SK-N-SH (cell line): ENCODE results near the gene WWOX. TPM values are rescaled to one million over a fixed set of nuclear protein-coding genes. Genes with fewer than 3 reads are reported as not detected.

Experiments
- CTCF ChIA-PET: fragments of 300-600, 350-600 bp; formaldehyde crosslinking; extraction: SDS; loops from one replicate; lab custom pipeline; 2021; lab: Yijun Ruan, JAX
- POLR2A ChIA-PET: fragments of 350-600 bp; sonication (Branson Sonifier 250); formaldehyde crosslinking; extraction: SDS; loops from one replicate; lab custom pipeline; 2020; ENCODE audit warnings: antibody characterized with exemption, inconsistent platforms; lab: Yijun Ruan, JAX
- DNase-seq: peaks from one replicate; pipeline ENCODE4 v3.0.0; 2012
- H2AFZ ChIP-seq: fragments of 200-600 bp; sonication (generic); 2 replicates; pipeline ENCODE4 v1.8.1; 2016; ENCODE audit warnings: antibody characterized with exemption, mild to moderate bottlenecking, low read depth
- H3F3A ChIP-seq: fragments of 200-600 bp; sonication (generic); replicated peaks from 2 replicates; pipeline ENCODE3; 2016; ENCODE audit warnings: antibody characterized with exemption, mild to moderate bottlenecking; ENCODE audit not compliant: insufficient read depth
- H3K27ac ChIP-seq, 2 experiments: fragments of 200-500 bp in 1 of 2; fragments of 200-600 bp in 1 of 2; sonication (Bioruptor generic) in 1 of 2; sonication (generic), shearing (Covaris generic) in 1 of 2; 2 replicates each; pipeline versions ENCODE4 v1.5.1 to v1.6.1; 2014 to 2016; ENCODE audit warnings: low read depth in 2 of 2, inconsistent platforms in 1 of 2, low read length in 1 of 2, mild to moderate bottlenecking in 1 of 2, mixed read lengths in 1 of 2
- H3K27me3 ChIP-seq: fragments of 200-600 bp; sonication (generic), shearing (Covaris generic); 2 replicates; pipeline ENCODE4 v1.6.1; 2016; ENCODE audit warnings: mixed run types; ENCODE audit not compliant: insufficient read depth
- H3K36me3 ChIP-seq, 2 experiments: fragments of 200-500 bp in 1 of 2; fragments of 200-600 bp in 1 of 2; sonication (Bioruptor generic) in 1 of 2; sonication (generic) in 1 of 2; replicated peaks in 1 of 2; 2 replicates each; pipeline versions ENCODE3 to v1.5.1; 2014 to 2016; ENCODE audit warnings: low read length in 1 of 2, mild to moderate bottlenecking in 1 of 2; ENCODE audit not compliant: insufficient read depth in 2 of 2, control insufficient read depth in 1 of 2
- H3K4me1 ChIP-seq, 2 experiments: fragments of 200-500 bp in 1 of 2; fragments of 200-600 bp in 1 of 2; sonication (Bioruptor generic) in 1 of 2; sonication (generic), shearing (Covaris generic) in 1 of 2; 2 replicates each; pipeline versions ENCODE4 v1.5.1 to v1.6.1; 2014 to 2016; ENCODE audit warnings: low read depth in 1 of 2, low read length in 1 of 2, mixed run types in 1 of 2; ENCODE audit not compliant: insufficient read depth in 2 of 2, control insufficient read depth in 1 of 2
- H3K4me2 ChIP-seq: fragments of 200-600 bp; sonication (generic), shearing (Covaris generic); 2 replicates; pipeline ENCODE4 v1.6.1; 2017; ENCODE audit warnings: mixed run types
- H3K4me3 ChIP-seq, 2 experiments: fragments of 200-500 bp in 1 of 2; fragments of 200-600 bp in 1 of 2; sonication (Bioruptor generic) in 1 of 2; sonication (generic), shearing (Covaris generic) in 1 of 2; 2 replicates each; pipeline versions ENCODE4 v1.5.1 to v1.8.1; 2014 to 2016; ENCODE audit warnings: low read depth in 2 of 2, inconsistent platforms in 1 of 2, low read length in 1 of 2, mild to moderate bottlenecking in 1 of 2, mixed read lengths in 1 of 2, moderate library complexity in 1 of 2
- H3K79me2 ChIP-seq: fragments of 200-600 bp; sonication (generic); 2 replicates; pipeline ENCODE4 v1.8.1; 2017; ENCODE audit warnings: mild to moderate bottlenecking; ENCODE audit not compliant: insufficient read depth
- H3K9ac ChIP-seq: fragments of 200-600 bp; sonication (generic); 2 replicates; pipeline ENCODE4 v1.6.1; 2017; ENCODE audit warnings: mixed run types
- H3K9me2 ChIP-seq: fragments of 200-600 bp; sonication (generic); 2 replicates; pipeline ENCODE4 v1.6.1; 2017; ENCODE audit warnings: mixed run types
- H3K9me3 ChIP-seq: fragments of 200-600 bp; sonication (generic); 2 replicates; pipeline ENCODE4 v1.6.1; 2017; ENCODE audit warnings: mixed run types, mild to moderate bottlenecking, moderate library complexity
- H4K20me1 ChIP-seq: fragments of 200-600 bp; sonication (generic); 2 replicates; pipeline ENCODE4 v1.6.1; 2017; ENCODE audit warnings: mild to moderate bottlenecking, mixed run types; ENCODE audit not compliant: insufficient read depth
- CHD2 ChIP-seq: fragments of 150-350 bp; IDR thresholded peaks from 2 replicates; pipeline ENCODE4 v1.6.1; 2018; ENCODE audit warnings: low read length; ENCODE audit not compliant: partially characterized antibody
- ELF1 ChIP-seq: IDR thresholded peaks from 2 replicates; pipeline ENCODE4 v1.4.0; 2012
- EZH2phosphoT487 ChIP-seq: fragments of 200-600 bp; sonication (generic); IDR thresholded peaks from 2 replicates; pipeline ENCODE4 v1.6.1; 2017; ENCODE audit warnings: low read depth, mixed run types, mild to moderate bottlenecking, antibody characterized with exemption, moderate library complexity, borderline replicate concordance
- FOXM1 ChIP-seq: IDR thresholded peaks from 2 replicates; pipeline ENCODE4 v1.4.0; 2012; ENCODE audit warnings: low read depth, mild to moderate bottlenecking
- IRF3 ChIP-seq: fragments of 150-350 bp; IDR thresholded peaks from 2 replicates; pipeline ENCODE4 v1.6.1; 2016; ENCODE audit warnings: mild to moderate bottlenecking, low read depth, low read length
- JUND ChIP-seq: IDR thresholded peaks from 2 replicates; pipeline ENCODE4 v1.4.0; 2012
- MAX ChIP-seq: IDR thresholded peaks from 2 replicates; pipeline ENCODE4 v1.4.0; 2012; ENCODE audit warnings: low read depth
- NFIC ChIP-seq: IDR thresholded peaks from 2 replicates; pipeline ENCODE4 v1.4.0; 2012; ENCODE audit warnings: borderline replicate concordance
- NRF1 ChIP-seq: IDR thresholded peaks from 2 replicates; pipeline ENCODE4 v1.6.1; 2012; ENCODE audit warnings: low read depth, mild to moderate bottlenecking, low read length
- RXRA ChIP-seq: IDR thresholded peaks from 2 replicates; pipeline ENCODE4 v1.4.0; 2012; ENCODE audit warnings: low read depth, mild to moderate bottlenecking, borderline replicate concordance
- SIN3A ChIP-seq: IDR thresholded peaks from 2 replicates; pipeline ENCODE4 v1.6.1; 2012; ENCODE audit warnings: low read depth, mild to moderate bottlenecking, low read length, moderate library complexity, borderline replicate concordance
- TAF1 ChIP-seq: IDR thresholded peaks from 2 replicates; pipeline ENCODE4 v1.6.1; 2012; ENCODE audit warnings: low read depth, mild to moderate bottlenecking, low read length, moderate library complexity, borderline replicate concordance
- TEAD4 ChIP-seq: IDR thresholded peaks from 2 replicates; pipeline ENCODE4 v1.4.0; 2012; ENCODE audit warnings: mild to moderate bottlenecking, borderline replicate concordance; ENCODE audit not compliant: insufficient read depth
- USF1 ChIP-seq: IDR thresholded peaks from 2 replicates; pipeline ENCODE4 v1.4.0; 2012; ENCODE audit warnings: low read depth, borderline replicate concordance
- ZBTB33 ChIP-seq: IDR thresholded peaks from 2 replicates; pipeline ENCODE4 v1.4.0; 2012; ENCODE audit warnings: low read depth, borderline replicate concordance
- WGBS: methylation state at CpG from one replicate; pipeline ENCODE4 v1.1.6; 2017; ENCODE audit warnings: low lambda C conversion rate; 5-methylcytosine and 5-hydroxymethylcytosine counted together
- polyA plus RNA-seq, 3 experiments: library from polyadenylated mRNA; depleted of rRNA; stranded (reverse); fragments of >200 nt; gene quantifications; 2 replicates each; pipeline ENCODE4 v1.2.3, GENCODE V29; 2012

WWOX gene
- polyA plus RNA-seq, 1 of the 3 experiments (the other 2 are of a cell fraction), result 10.8 TPM

GRCh38 chr16:78435260-78435659 is 335.8 kb downstream of the WWOX start:
- no peak overlapping the region for H3K9ac ChIP-seq
- no peak overlapping the region for H3K27ac ChIP-seq
- H3K9me2 ChIP-seq, result no peaks in the 10 kb centered on the region
- no peaks in the 10 kb centered on the region for H4K20me1 ChIP-seq
- no peak overlapping the region for H2AFZ ChIP-seq
- H3K4me3 ChIP-seq, result no peak overlapping the region
- H3F3A ChIP-seq, result no peaks in the 10 kb centered on the region
- TF ChIP-seq IRF3 (no peak), FOXM1 (no peak), SIN3A (no peak), JUND (no peak), MAX (no peak), ZBTB33 (no peak), USF1 (no peak), NFIC (no peak), ELF1 (no peak), CHD2 (no peak), TAF1 (no peak), TEAD4 (no peak), RXRA (no peak)
- DNase-seq, result no peak
- no peaks in the 10 kb centered on the region for H3K27me3 ChIP-seq
- H3K79me2 ChIP-seq, result no peaks in the 10 kb centered on the region
- no peak overlapping the region for H3K4me2 ChIP-seq
- H3K9me3 ChIP-seq, result no peaks in the 10 kb centered on the region
- ChIA-PET CTCF (interaction anchor here (0.6 to 2.2 kb wide), 2 partner anchors 18 to 62 kb away, joined by 3 to 7 read pairs; no protein-coding TSS in a partner anchor), POLR2A (no interaction called here)
- no peaks in the 10 kb centered on the region for H3K36me3 ChIP-seq
- no peaks in the 10 kb centered on the region for H3K4me1 ChIP-seq
- 82% methylated on average over 4 of the region's 4 CpGs for WGBS

DNA sequence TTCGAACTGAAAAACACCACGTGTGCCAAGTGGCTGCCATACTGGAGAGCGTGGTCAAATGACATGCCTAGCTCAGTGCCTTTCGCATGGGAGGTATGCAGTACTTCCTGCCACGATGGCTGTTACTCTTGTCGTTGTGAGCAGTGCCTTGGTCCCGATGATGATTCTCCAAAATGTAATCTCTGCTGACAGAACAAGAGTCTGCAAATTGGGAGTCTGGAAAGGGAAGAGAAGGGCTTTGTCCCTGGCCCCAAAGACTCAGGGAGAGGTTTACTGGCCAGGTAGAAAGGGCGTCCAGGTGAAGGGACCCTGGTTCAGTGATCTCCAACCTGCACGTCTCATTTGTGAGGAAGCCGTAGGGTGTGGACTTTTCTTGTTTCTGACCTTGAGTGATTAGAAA is 336.6 kb downstream of the WWOX start:
- Histone ChIP-seq H3K4me2 (no peak overlapping the region), H3F3A (no peaks in the 10 kb centered on the region), H3K27ac (no peak overlapping the region), H3K27me3 (no peaks in the 10 kb centered on the region), H3K4me3 (no peak overlapping the region), H3K79me2 (no peaks in the 10 kb centered on the region), H2AFZ (no peak overlapping the region), H3K9me2 (no peaks in the 10 kb centered on the region), H3K36me3 (no peaks in the 10 kb centered on the region), H3K4me1 (no peaks in the 10 kb centered on the region), H4K20me1 (no peaks in the 10 kb centered on the region)
- CTCF ChIA-PET, result interaction anchor here (0.8 to 2.6 kb wide), 5 partner anchors 11 to 280 kb away, joined by 3 to 10 read pairs (median 6); no protein-coding TSS in a partner anchor
- POLR2A ChIA-PET, result no interaction called here
- 72% methylated on average over 10 of the region's 10 CpGs for WGBS
- TF ChIP-seq EZH2phosphoT487, result no peak
- no peak for TF ChIP-seq NRF1
- TF ChIP-seq ZBTB33, result no peak
- TF ChIP-seq, all 33 proteins: peak for 0
- DNase-seq, result no peak
- Histone ChIP-seq H3K9ac (no peak overlapping the region), H3K9me3 (no peaks in the 10 kb centered on the region)
